T-helper 1 cell treated with Interleukin-12 subunit alpha and Interleukin-12 subunit beta and Interleukin-4 antibody, amounts not matched to agents 30 ng/mL and 1 ng/mL, for 36 hours (primary cell): ENCODE measurements around the gene SPATA32. TPM values are rescaled to one million over a fixed set of nuclear protein-coding genes. Genes with fewer than 3 reads are reported as not detected.

Experiments
- intact Hi-C: fragments of 100-400 bp; cut with micrococcal nuclease; formaldehyde crosslinking; loops from one replicate; pipeline ENCODE4 v1.15.1; 2024
- total RNA-seq: library from RNA; stranded (reverse); gene quantifications from 2 replicates; pipeline ENCODE4 v1.2.3, GENCODE V29; 2022

The SPATA32 gene
- total RNA-seq, 1 donor from 2014 or later, result 0.37 TPM

GRCh38 chr17:45231481-45232116, 30.3 kb downstream of the SPATA32 start:
- intact Hi-C loops, result no loop called here

GRCh38 chr17:45230787-45231480, 31.0 kb downstream of the SPATA32 start:
- intact Hi-C loops, result no loop called here

- intact Hi-C loops, result no loop called here
Observed at GRCh38 chr17:45230410-45230786, 31.5 kb downstream of the SPATA32 start.

DNA sequence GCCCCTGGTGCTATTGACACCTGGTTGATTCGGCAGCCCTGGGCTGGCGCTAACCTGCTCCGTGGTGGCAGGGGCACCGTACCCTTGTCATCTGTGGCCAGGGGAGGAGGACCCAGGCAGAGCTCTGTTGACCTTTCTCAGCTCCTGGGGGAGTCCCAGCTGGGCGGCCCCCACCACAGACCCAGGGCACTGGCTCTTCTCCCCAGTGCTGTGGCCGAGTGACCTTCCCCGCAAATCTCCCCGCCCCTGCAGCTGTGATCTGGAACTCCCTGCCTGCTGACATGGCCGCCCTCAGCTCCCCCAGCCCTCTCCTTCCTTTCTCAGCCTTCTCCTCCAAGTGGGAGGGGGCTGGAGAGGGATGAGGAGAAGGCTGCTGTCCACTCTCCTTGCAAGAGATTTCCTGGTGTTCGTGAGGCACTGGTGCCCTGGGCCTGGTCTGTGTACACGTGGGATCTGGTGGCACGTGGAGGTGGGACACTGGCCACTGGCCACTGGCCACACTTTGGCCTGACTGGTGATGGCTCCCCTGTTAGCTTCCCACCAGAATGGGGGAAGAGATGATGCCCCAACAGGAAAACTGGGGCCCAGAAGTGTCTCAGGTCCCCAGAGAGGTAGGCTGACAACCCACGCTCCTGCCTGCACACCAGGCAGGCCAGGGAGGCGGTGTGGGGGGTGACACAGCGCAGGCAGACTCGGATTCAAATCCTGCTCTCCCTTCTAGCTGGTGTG, 32.0 kb downstream of the SPATA32 start:
- intact Hi-C loops, result loop anchor here (1.0 to 10.0 kb wide), 3 partner anchors 10 to 265 kb away; partner anchors contain the start of gene C1QL1

- intact Hi-C loops, result loop anchor here (1.0 to 10.0 kb wide), 3 partner anchors 9 to 264 kb away; partner anchors contain the start of gene C1QL1
Observed at GRCh38 chr17:45228763-45229539, 32.9 kb downstream of the SPATA32 start.

GRCh38 chr17:45227926-45228762, 33.8 kb downstream of the SPATA32 start:
- intact Hi-C loops, result loop anchor here (2.0 to 10.0 kb wide), 2 partner anchors 67 to 263 kb away; partner anchors contain the start of genes C1QL1 and HEXIM2

DNA sequence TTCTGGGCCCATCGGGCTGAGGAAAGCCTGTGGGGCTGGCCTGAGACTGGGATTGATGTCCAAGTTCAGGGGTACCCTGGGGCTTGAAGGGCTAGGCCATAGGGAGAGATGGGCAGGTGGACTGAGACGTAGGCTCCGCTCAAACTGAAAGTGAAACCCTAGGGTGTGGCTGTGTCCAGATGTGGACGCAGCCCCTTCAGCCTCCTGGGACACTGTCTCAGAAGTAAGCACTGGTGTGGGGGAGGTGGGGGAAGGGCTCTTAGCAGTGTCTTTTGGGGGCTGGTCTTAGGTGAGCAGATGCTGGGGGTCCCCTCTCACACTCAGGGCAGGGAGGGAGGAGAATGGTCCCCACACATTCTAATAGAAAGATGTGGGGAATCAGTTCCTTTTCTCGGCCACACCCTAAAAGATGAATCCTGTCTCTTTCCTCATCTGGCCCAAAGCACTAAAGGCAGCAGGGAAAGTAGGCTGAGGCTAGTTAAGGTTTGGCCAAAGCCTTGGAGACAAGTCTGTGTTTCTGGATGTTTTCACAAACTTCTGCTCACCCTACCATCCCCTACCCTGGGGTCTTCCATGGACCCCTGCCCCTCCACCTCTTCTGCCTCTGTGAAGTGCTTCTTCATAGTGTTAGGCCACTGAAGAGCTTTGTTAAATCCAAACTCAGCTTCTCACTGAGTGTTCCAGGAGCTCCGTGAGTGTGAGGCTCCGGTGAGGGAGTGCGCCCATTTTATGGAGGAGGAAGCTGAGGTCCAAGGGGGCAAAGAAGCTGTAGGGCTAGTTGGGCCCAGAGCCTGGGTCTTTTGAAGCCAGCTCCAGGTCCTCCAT, 34.6 kb downstream of the SPATA32 start:
- intact Hi-C loops, result loop anchor here (2.0 to 10.0 kb wide), 2 partner anchors 67 to 263 kb away; partner anchors contain the start of genes C1QL1 and HEXIM2

GRCh38 chr17:45226576-45226975, 35.3 kb downstream of the SPATA32 start:
- intact Hi-C loops, result loop anchor here (1.0 to 10.0 kb wide), 7 partner anchors 9 to 359 kb away; partner anchors contain the start of genes C1QL1, HEXIM1, HEXIM2 and MAP3K14

GRCh38 chr17:45225964-45226530, 35.8 kb downstream of the SPATA32 start:
- intact Hi-C loops, result loop anchor here (1.0 to 10.0 kb wide), 7 partner anchors 9 to 359 kb away; partner anchors contain the start of genes C1QL1, HEXIM1, HEXIM2 and MAP3K14

DNA sequence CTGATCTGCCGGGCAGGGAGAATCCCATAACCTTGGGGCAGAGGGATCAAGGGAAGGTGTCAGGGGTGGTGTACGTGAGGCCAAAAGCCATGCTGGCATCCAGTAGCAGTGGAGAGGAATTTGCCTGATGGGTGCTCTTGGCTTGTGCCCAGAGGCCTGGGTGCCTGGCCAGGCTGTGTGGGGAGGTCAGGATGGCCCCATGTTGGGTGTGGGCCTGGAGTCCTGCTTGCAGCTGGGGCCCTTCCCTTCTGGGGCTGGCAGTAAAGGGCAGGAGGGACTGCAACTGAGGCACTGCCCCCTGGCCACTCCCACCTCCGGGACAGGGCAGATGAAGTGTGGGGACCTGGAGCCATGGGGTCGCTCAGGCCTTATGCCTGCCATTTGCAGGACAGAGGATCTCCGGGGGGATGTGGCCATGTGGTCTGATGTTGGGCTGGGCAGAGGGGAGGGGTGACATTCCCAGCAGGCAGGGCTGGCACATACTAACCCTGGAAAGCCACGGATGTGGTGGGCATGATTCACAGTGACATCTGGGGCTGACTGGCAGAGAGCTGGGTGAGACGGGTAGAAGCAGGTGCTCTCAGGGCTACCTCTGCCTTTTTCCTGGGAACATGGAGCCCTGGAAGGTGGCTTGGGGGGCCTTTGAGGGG, 36.7 kb downstream of the SPATA32 start:
- intact Hi-C loops, result loop anchor here (10.0 kb wide), 1 partner anchor 260 kb away; the partner anchor contains the start of gene C1QL1

- intact Hi-C loops, result loop anchor here (10.0 kb wide), 1 partner anchor 260 kb away; the partner anchor contains the start of gene C1QL1
Observed at GRCh38 chr17:45224671-45225050, 37.2 kb downstream of the SPATA32 start.

GRCh38 chr17:45223539-45224528, 38.1 kb downstream of the SPATA32 start:
- intact Hi-C loops, result loop anchor here (10.0 kb wide), 1 partner anchor 259 kb away; the partner anchor contains the start of gene C1QL1

GRCh38 chr17:45222996-45223538, 38.8 kb downstream of the SPATA32 start:
- intact Hi-C loops, result loop anchor here (10.0 kb wide), 1 partner anchor 258 kb away; the partner anchor contains the start of gene C1QL1

DNA sequence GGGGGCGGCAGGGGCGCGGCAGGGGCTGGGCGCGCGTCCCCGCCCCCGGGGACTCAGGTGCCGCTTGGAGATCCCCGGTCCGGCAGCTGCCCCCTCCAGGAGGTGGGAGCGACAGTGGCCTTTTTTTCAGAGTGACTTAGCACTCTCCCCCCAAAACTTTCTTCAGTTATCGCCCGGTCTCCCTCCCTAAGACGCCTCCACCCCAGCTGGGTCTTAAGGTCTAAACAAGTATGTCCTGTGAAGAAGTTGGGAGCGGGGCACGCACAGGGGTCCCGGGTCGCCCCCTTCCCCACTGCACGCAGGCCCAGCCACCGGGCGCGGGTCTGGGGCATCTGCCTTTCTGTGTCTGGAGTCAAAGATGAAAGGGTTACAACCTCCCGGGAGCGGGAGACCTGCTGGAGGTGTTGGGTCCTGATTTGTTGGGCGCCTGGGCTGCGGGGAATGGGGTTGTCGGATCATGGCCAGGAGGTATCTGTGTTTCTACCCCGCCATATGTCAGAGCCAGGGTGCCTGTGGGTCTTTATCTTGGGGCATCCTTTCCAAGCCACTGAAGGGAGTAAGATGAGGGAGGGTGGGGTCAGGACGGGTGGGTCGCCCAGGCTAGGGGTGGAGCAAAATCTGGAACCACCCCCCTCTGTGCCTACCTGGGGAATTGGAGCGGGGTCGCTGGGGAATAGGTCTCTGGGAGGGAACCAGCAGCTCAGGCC, 39.5 kb downstream of the SPATA32 start:
- intact Hi-C loops, result loop anchor here (10.0 kb wide), 1 partner anchor 258 kb away; the partner anchor contains the start of gene C1QL1

- intact Hi-C loops, result loop anchor here (10.0 kb wide), 1 partner anchor 257 kb away; the partner anchor contains the start of gene C1QL1
Observed at GRCh38 chr17:45222014-45222288, 39.9 kb downstream of the SPATA32 start.
